HepG2 (cell line): ENCODE data around the gene RMDN2. TPM values are rescaled to one million over a fixed set of nuclear protein-coding genes. Genes with fewer than 3 reads are reported as not detected.
A peak's percentile ranks its signal among the peaks of the same experiment; 100 is the strongest.

Source experiments
- CBX1 ChIP-seq: IDR thresholded peaks from one replicate; pipeline ENCODE4 v1.6.1; 2016; ENCODE audit warnings: antibody characterized with exemption, low read depth
- CREBL2 ChIP-seq: sonication (generic); formaldehyde crosslinking; IDR thresholded peaks from 2 replicates; pipeline ENCODE4 v1.8.1; 2023; ENCODE audit warnings: missing genetic modification reagents, mild to moderate bottlenecking, borderline replicate concordance
- GPN1 ChIP-seq: sonication (generic); formaldehyde crosslinking; IDR thresholded peaks from 2 replicates; pipeline ENCODE4 v1.5.1; 2020; ENCODE audit warnings: missing genetic modification reagents, borderline replicate concordance
- HMG20A ChIP-seq: IDR thresholded peaks from 2 replicates; pipeline ENCODE4 v1.6.1; 2016; ENCODE audit warnings: borderline replicate concordance
- HNRNPLL ChIP-seq: fragments of 200-400 bp; formaldehyde crosslinking; IDR thresholded peaks from 2 replicates; pipeline ENCODE4 v1.6.1; 2017; ENCODE audit warnings: mild to moderate bottlenecking, low read depth, low read length; ENCODE audit not compliant: poor library complexity, severe bottlenecking
- KLF16 ChIP-seq, 2 experiments: sonication (generic) in 1 of 2; formaldehyde crosslinking in 1 of 2; IDR thresholded peaks; 2 replicates each; pipeline versions ENCODE4 v1.6.1 to v1.8.0; 2016 to 2023; ENCODE audit warnings: missing genetic modification reagents in 2 of 2, missing compliant biosample characterization in 1 of 2
- NFAT5 ChIP-seq: sonication (generic); formaldehyde crosslinking; IDR thresholded peaks from 2 replicates; pipeline ENCODE4 v1.4.0; 2020; ENCODE audit warnings: missing genetic modification reagents
- NONO ChIP-seq, 2 experiments: fragments of 450-650 bp in 1 of 2; sonication (generic) in 1 of 2; formaldehyde crosslinking in 1 of 2; IDR thresholded peaks in 1 of 2; conservative IDR thresholded peaks in 1 of 2; 2 replicates each; pipeline versions ENCODE4 v1.6.1 to v1.8.0; 2017 to 2022; ENCODE audit warnings: mild to moderate bottlenecking in 1 of 2, missing genetic modification reagents in 1 of 2, moderate library complexity in 1 of 2
- PTBP1 ChIP-seq: fragments of 200-400 bp; formaldehyde crosslinking; IDR thresholded peaks from 2 replicates; pipeline ENCODE4 v1.6.1; 2018; ENCODE audit warnings: low read length, low read depth; ENCODE audit not compliant: poor library complexity, severe bottlenecking
- SALL2 ChIP-seq: sonication (generic); formaldehyde crosslinking; IDR thresholded peaks from 2 replicates; pipeline ENCODE4 v1.8.1; 2023; ENCODE audit warnings: mild to moderate bottlenecking, missing genetic modification reagents, inconsistent platforms
- ZNF276 ChIP-seq: sonication (generic); formaldehyde crosslinking; IDR thresholded peaks from 2 replicates; pipeline ENCODE4 v1.4.0; 2020; ENCODE audit warnings: mild to moderate bottlenecking, low read depth, missing genetic modification reagents
- ZNF329 ChIP-seq: sonication (generic); formaldehyde crosslinking; IDR thresholded peaks from 2 replicates; pipeline ENCODE4 v1.9.0; 2021; ENCODE audit warnings: low read depth, mild to moderate bottlenecking, missing genetic modification reagents
- ZNF430 ChIP-seq: sonication (generic); formaldehyde crosslinking; IDR thresholded peaks from 2 replicates; pipeline ENCODE4 v1.9.0; 2021; ENCODE audit warnings: mild to moderate bottlenecking, missing genetic modification reagents
- ZNF460 ChIP-seq: sonication (generic); formaldehyde crosslinking; IDR thresholded peaks from 2 replicates; pipeline ENCODE4 v1.5.1; 2020; ENCODE audit warnings: missing genetic modification reagents, mild to moderate bottlenecking, borderline replicate concordance
- ZNF670 ChIP-seq: sonication (generic); formaldehyde crosslinking; IDR thresholded peaks from 2 replicates; pipeline ENCODE4 v1.8.0; 2022; ENCODE audit warnings: mild to moderate bottlenecking, missing genetic modification reagents, borderline replicate concordance
- ZNF841 ChIP-seq: sonication (generic); formaldehyde crosslinking; IDR thresholded peaks from 2 replicates; pipeline ENCODE4 v1.8.1; 2023; ENCODE audit warnings: missing genetic modification reagents, borderline replicate concordance
- polyA plus RNA-seq, 8 experiments: library from polyadenylated mRNA; depleted of rRNA in 3 of 8; stranded (reverse) in 7 of 8; unstranded in 1 of 8; fragments of >200 nt; fragmentation: Illumina TruSeq in 4 of 8; extraction: Trizol in 4 of 8; gene quantifications; 2 replicates each; pipeline versions ENCODE4 v1.2.1 to v1.2.3, GENCODE V29; 2011 to 2016; ENCODE audit warnings: low read depth in 4 of 8, missing spikeins in 1 of 8, mixed read lengths in 1 of 8; ENCODE audit not compliant: insufficient read depth in 1 of 8
- total RNA-seq, 5 experiments: library from RNA; depleted of rRNA; stranded (reverse); fragments of >200 nt; fragmentation: Illumina TruSeq; extraction: Trizol; gene quantifications; 2 replicates each; pipeline ENCODE4 v1.2.3, GENCODE V29; 2016; ENCODE audit warnings: low read depth in 1 of 5
- TF ChIP-seq, protein P1 (sequence below): sonication (generic); formaldehyde crosslinking; IDR thresholded peaks from 2 replicates; pipeline ENCODE4 v1.8.0; 2023; ENCODE audit warnings: mild to moderate bottlenecking, missing genetic modification reagents
- TF ChIP-seq, protein P2 (sequence below): IDR thresholded peaks from 2 replicates; pipeline ENCODE4 v1.6.1; 2016; ENCODE audit warnings: missing genetic modification reagents, missing compliant biosample characterization

Gene RMDN2
- total and polyA plus RNA-seq, 2 of the 13 experiments (the other 11 are each of a cell fraction or from before 2014, with no cell fraction given), result 2.3 to 8.9 TPM

- peak; percentile 97 for TF ChIP-seq SALL2 (CRISPR knock-in tag)
- TF ChIP-seq, protein P1, sequence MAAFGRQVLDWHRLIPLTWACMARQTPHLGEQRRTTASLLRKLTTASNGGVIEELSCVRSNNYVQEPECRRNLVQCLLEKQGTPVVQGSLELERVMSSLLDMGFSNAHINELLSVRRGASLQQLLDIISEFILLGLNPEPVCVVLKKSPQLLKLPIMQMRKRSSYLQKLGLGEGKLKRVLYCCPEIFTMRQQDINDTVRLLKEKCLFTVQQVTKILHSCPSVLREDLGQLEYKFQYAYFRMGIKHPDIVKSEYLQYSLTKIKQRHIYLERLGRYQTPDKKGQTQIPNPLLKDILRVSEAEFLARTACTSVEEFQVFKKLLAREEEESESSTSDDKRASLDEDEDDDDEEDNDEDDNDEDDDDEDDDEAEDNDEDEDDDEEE (CRISPR knock-in tag), result peak; percentile 98
- TF ChIP-seq ZNF329 (CRISPR knock-in tag), result peak; percentile 71; the same call in 1 of the 2 replicates
- peak; percentile 90 for TF ChIP-seq ZNF670 (CRISPR knock-in tag)
- TF ChIP-seq ZNF430, result peak; percentile 98
- TF ChIP-seq NFAT5 (CRISPR knock-in tag), result peak; percentile 82; the same call in 1 of the 2 replicates
- TF ChIP-seq NONO (IDR thresholded peaks at IDR 0.05), result no peak
- TF ChIP-seq NONO (CRISPR knock-in tag; conservative IDR thresholded peaks at IDR 0.05), result peak; percentile 98
- TF ChIP-seq ZNF841, result 0 out of 2 replicates have a peak, but pooled peaks have one; percentile 31
- TF ChIP-seq HNRNPLL, result peak; percentile 96
- TF ChIP-seq HMG20A (CRISPR knock-in tag), result no peak; the same call in 1 of the 2 replicates
- TF ChIP-seq ZNF460 (CRISPR knock-in tag), result peak; percentile 77; the same call in 1 of the 2 replicates
- TF ChIP-seq KLF16 (CRISPR knock-in tag; IDR thresholded peaks at IDR 0.05), result peak in 1 of 2 experiments; percentile 95; a peak in 2 of 4 replicates
- no peak; the same call in 1 of the 2 replicates for TF ChIP-seq ZNF276
- TF ChIP-seq CREBL2 (CRISPR knock-in tag), result peak; percentile 95; the same call in 1 of the 2 replicates
- TF ChIP-seq CBX1, result peak; percentile 97
- no peak for TF ChIP-seq PTBP1
- TF ChIP-seq, protein P2, sequence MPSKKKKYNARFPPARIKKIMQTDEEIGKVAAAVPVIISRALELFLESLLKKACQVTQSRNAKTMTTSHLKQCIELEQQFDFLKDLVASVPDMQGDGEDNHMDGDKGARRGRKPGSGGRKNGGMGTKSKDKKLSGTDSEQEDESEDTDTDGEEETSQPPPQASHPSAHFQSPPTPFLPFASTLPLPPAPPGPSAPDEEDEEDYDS (CRISPR knock-in tag), result peak; percentile 81
- TF ChIP-seq GPN1, result no peak
Observed at GRCh38 chr2:37925063-37925897, at the start of gene RMDN2 (continued).
